B cell (primary cell): ENCODE data around the gene DCAF8L1. TPM values are rescaled to one million over a fixed set of nuclear protein-coding genes. Genes with fewer than 3 reads are reported as not detected.
"Not testable (repeated sequence)": the region's sequence is repeated elsewhere in the genome, so short reads cannot be mapped to it uniquely, and the experiment has no call there.

Source experiments
- ATAC-seq: fragments of 200-7000 bp; cut with Tn5 transposase; one replicate; pipeline ENCODE4 v1.10.0; 2021; ENCODE audit warnings: low read depth, mild to moderate bottlenecking, moderate number of reproducible peaks, moderate library complexity
- CTCF ChIA-PET: fragments of 350-600 bp; sonication (Branson Sonifier 250); formaldehyde crosslinking; loops from one replicate; lab custom pipeline; 2021; ENCODE audit warnings: antibody characterized with exemption, inconsistent platforms; lab: Charles Lee
- POLR2A ChIA-PET: fragments of 350-600 bp; sonication (Branson Sonifier 250); formaldehyde crosslinking; loops from one replicate; lab custom pipeline; 2021; ENCODE audit warnings: antibody characterized with exemption; lab: Charles Lee
- DNase-seq: peaks from one replicate; pipeline ENCODE4 v3.0.0; 2013
- H2AFZ ChIP-seq: 2 replicates; pipeline ENCODE4 v1.6.1; 2012; ENCODE audit warnings: mild to moderate bottlenecking, low read depth, low read length; ENCODE audit not compliant: insufficient read depth, poor library complexity, severe bottlenecking
- H3K27ac ChIP-seq, 2 donors: 1 replicate in 1 of 2; 2 replicates in 1 of 2; pipeline ENCODE4 v1.5.1; 2012 to 2013; ENCODE audit warnings: low read length in 2 of 2, mild to moderate bottlenecking in 2 of 2, moderate library complexity in 1 of 2
- H3K27me3 ChIP-seq, 4 experiments: fragments of 200-600 bp in 1 of 4; sonication (generic) in 1 of 4; replicated peaks in 1 of 4; 1 replicate in 2 of 4; 2 replicates in 2 of 4; pipeline versions ENCODE4 v1.6.1 to v1.7.0; 2013 to 2016; ENCODE audit warnings: low read length in 3 of 4, mild to moderate bottlenecking in 2 of 4, mixed read lengths in 1 of 4, moderate library complexity in 1 of 4; ENCODE audit not compliant: insufficient read depth in 4 of 4, control insufficient read depth in 3 of 4; ENCODE audit errors: control extremely low read depth in 1 of 4
- H3K36me3 ChIP-seq, 2 experiments: replicated peaks in 1 of 2; 1 replicate in 1 of 2; 2 replicates in 1 of 2; pipeline versions ENCODE4 v1.6.1 to v1.7.1; 2013; ENCODE audit warnings: low read length in 1 of 2; ENCODE audit not compliant: insufficient read depth in 2 of 2, control insufficient read depth in 1 of 2; ENCODE audit errors: control extremely low read depth in 1 of 2, extremely low read depth in 1 of 2
- H3K4me1 ChIP-seq, 2 donors: fragments of 200-600 bp in 1 of 2; sonication (generic) in 1 of 2; 1 replicate in 1 of 2; 2 replicates in 1 of 2; pipeline versions ENCODE4 v1.5.1 to v1.6.1; 2013 to 2017; ENCODE audit warnings: low read length in 2 of 2; ENCODE audit not compliant: control insufficient read depth in 2 of 2, insufficient read depth in 2 of 2
- H3K4me2 ChIP-seq: replicated peaks from 2 replicates; pipeline ENCODE3; 2012; ENCODE audit warnings: mild to moderate bottlenecking, low read depth, low read length; ENCODE audit not compliant: poor library complexity, severe bottlenecking
- H3K4me3 ChIP-seq, 5 experiments: fragments of 200-600 bp in 1 of 5; sonication (generic) in 1 of 5; 1 replicate in 3 of 5; 2 replicates in 2 of 5; pipeline versions ENCODE4 v1.5.1 to v1.7.0; 2011 to 2016; ENCODE audit warnings: low read length in 4 of 5, mild to moderate bottlenecking in 4 of 5, low read depth in 2 of 5, control low read depth in 1 of 5, moderate library complexity in 1 of 5; ENCODE audit not compliant: insufficient read depth in 1 of 5; ENCODE audit errors: control extremely low read depth in 1 of 5, extremely low read depth in 1 of 5
- H3K79me2 ChIP-seq: fragments of 200-600 bp; sonication (generic); one replicate; pipeline ENCODE4 v1.6.0; 2016; ENCODE audit warnings: low read length; ENCODE audit not compliant: control insufficient read depth, insufficient read depth
- H3K9ac ChIP-seq: fragments of 200-600 bp; sonication (generic); 2 replicates; pipeline ENCODE4 v1.6.1; 2017; ENCODE audit warnings: mild to moderate bottlenecking, low read length, moderate library complexity
- H3K9me3 ChIP-seq, 3 donors: one replicate each; pipeline versions ENCODE4 v1.6.1 to v1.7.1; 2013; ENCODE audit warnings: low read length in 2 of 3; ENCODE audit not compliant: control insufficient read depth in 2 of 3, insufficient read depth in 1 of 3; ENCODE audit errors: control extremely low read depth in 1 of 3
- H4K20me1 ChIP-seq: 2 replicates; pipeline ENCODE4 v1.6.0; 2012; ENCODE audit warnings: mild to moderate bottlenecking, low read length; ENCODE audit not compliant: insufficient read depth, control insufficient read depth, poor library complexity, severe bottlenecking
- H3K27ac Mint-ChIP-seq: one replicate; pipeline ENCODE4 v1.8.0; 2021; ENCODE audit warnings: mixed read lengths
- H3K27me3 Mint-ChIP-seq: one replicate; pipeline ENCODE4 v1.8.0; 2021; ENCODE audit warnings: mixed read lengths
- H3K4me1 Mint-ChIP-seq: one replicate; pipeline ENCODE4 v1.8.0; 2021; ENCODE audit warnings: mixed read lengths
- H3K4me3 Mint-ChIP-seq: one replicate; pipeline ENCODE4 v1.8.0; 2021; ENCODE audit warnings: mixed read lengths
- H3K9me3 Mint-ChIP-seq: one replicate; pipeline ENCODE4 v1.8.0; 2022; ENCODE audit warnings: mixed read lengths; ENCODE audit not compliant: insufficient read depth
- EZH2 ChIP-seq: IDR thresholded peaks from 2 replicates; pipeline ENCODE4 v1.6.1; 2012; ENCODE audit warnings: borderline replicate concordance, low read depth, mild to moderate bottlenecking, moderate library complexity, low read length; ENCODE audit not compliant: insufficient read depth, poor library complexity, severe bottlenecking
- WGBS: methylation state at CpG from one replicate; pipeline ENCODE4 v1.1.5; 2013; ENCODE audit warnings: missing lambda C conversion rate; ENCODE audit not compliant: insufficient coverage; 5-methylcytosine and 5-hydroxymethylcytosine counted together
- intact Hi-C: fragments of 100-400 bp; cut with micrococcal nuclease; formaldehyde crosslinking; loops from one replicate; pipeline ENCODE4 v1.10.0; 2022
- polyA plus RNA-seq: library from polyadenylated mRNA; depleted of rRNA; stranded (reverse); fragments of >200 nt; gene quantifications from 2 replicates; pipeline ENCODE4 v1.2.3, GENCODE V29; 2012
- total RNA-seq, 2 donors: library from RNA; stranded (reverse); fragments of 120-200 nt in 1 of 2; gene quantifications; 1 replicate in 1 of 2; 2 replicates in 1 of 2; pipeline versions ENCODE4 v1.2.3 to v1.2.4, GENCODE V29; 2013 to 2022
- TF ChIP-seq, protein P1 (sequence below): fragments of 200-600 bp; IDR thresholded peaks from one replicate; pipeline ENCODE4 v1.8.0; 2022; ENCODE audit warnings: antibody characterized with exemption, mild to moderate bottlenecking

The DCAF8L1 gene
- total and polyA plus RNA-seq, 2 donors (not counting 1 experiment from before 2014, with no cell fraction given) = not detected

DNA sequence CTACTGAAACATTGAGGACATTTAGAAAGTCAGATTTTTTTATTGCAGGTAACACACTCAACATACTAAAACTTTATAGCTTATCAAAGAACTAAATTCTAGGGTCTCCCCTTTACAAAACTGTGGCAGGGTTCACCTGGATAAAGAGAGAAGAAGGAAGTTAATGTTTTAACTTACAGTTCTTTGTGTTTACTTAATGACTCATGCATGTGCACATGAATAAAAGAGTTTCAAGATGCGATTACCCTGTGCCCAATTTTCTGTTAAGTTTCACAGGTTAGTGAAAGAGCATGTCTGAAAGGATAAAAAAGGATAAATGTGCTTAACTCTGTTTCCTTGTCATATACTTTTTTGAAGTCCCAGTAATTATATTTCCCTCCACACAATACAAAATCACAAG, 16.8 kb downstream of the DCAF8L1 start:
- H3K4me1 ChIP-seq = no peaks in the 10 kb centered on the region
- H3K9me3 ChIP-seq = peaks cover 0 to 3% (median 0%) of the 10 kb centered on the region in 3 donors
- no peaks in the 10 kb centered on the region for H4K20me1 ChIP-seq
- H3K79me2 ChIP-seq = no peaks in the 10 kb centered on the region
- no peak for DNase-seq
- POLR2A ChIA-PET = no interaction called here
- no peak overlapping the region for H3K4me3 ChIP-seq
- intact Hi-C loops = no loop called here
- H2AFZ ChIP-seq = no peak overlapping the region
- no peaks in the 10 kb centered on the region for H3K36me3 ChIP-seq
- ATAC-seq = no peak
- no peak overlapping the region for H3K27ac ChIP-seq
- H3K27me3 Mint-ChIP-seq = no peaks in the 10 kb centered on the region
- H3K27me3 ChIP-seq = no peaks in the 10 kb centered on the region
- no CpG with 5 or more reads among the region's 1 CpG for WGBS
- no peak overlapping the region for H3K27ac Mint-ChIP-seq
- no peak overlapping the region for H3K4me3 Mint-ChIP-seq
- TF ChIP-seq EZH2 = no peak
- TF ChIP-seq, protein P1, sequence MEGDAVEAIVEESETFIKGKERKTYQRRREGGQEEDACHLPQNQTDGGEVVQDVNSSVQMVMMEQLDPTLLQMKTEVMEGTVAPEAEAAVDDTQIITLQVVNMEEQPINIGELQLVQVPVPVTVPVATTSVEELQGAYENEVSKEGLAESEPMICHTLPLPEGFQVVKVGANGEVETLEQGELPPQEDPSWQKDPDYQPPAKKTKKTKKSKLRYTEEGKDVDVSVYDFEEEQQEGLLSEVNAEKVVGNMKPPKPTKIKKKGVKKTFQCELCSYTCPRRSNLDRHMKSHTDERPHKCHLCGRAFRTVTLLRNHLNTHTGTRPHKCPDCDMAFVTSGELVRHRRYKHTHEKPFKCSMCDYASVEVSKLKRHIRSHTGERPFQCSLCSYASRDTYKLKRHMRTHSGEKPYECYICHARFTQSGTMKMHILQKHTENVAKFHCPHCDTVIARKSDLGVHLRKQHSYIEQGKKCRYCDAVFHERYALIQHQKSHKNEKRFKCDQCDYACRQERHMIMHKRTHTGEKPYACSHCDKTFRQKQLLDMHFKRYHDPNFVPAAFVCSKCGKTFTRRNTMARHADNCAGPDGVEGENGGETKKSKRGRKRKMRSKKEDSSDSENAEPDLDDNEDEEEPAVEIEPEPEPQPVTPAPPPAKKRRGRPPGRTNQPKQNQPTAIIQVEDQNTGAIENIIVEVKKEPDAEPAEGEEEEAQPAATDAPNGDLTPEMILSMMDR = no peak
- CTCF ChIA-PET = no interaction called here
- no peak overlapping the region for H3K9ac ChIP-seq
- peaks cover 2% of the 10 kb centered on the region for H3K9me3 Mint-ChIP-seq
- H3K4me2 ChIP-seq = no peak overlapping the region
- no peaks in the 10 kb centered on the region for H3K4me1 Mint-ChIP-seq

DNA sequence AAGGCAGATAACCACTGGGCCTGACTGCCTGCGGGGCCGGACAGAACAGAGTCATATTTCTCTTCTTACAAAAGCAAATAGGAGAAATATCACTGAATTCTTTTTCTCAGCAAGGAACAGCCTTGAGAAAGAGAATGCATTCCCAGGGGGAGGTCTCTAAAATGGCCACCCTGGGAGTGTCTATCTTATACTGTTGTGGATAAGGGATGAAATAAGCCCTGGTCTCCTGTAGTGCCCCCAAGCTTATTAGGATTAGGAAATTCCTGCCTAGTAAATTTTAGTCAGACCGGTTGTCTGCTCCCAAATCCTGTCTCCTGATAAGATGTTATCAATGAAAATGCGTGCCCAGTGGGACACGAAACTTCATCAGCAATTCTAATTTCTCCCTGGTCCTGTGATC, 20.8 kb downstream of the DCAF8L1 start:
- H3K9me3 ChIP-seq, DNase-seq, H3K4me3 Mint-ChIP-seq, H3K36me3 ChIP-seq, H3K4me1 ChIP-seq, H3K4me3 ChIP-seq, H3K9me3 Mint-ChIP-seq, ATAC-seq, CTCF ChIA-PET, H3K4me2 ChIP-seq, H3K27me3 ChIP-seq, H2AFZ ChIP-seq, H3K4me1 Mint-ChIP-seq, intact Hi-C loops, H3K9ac ChIP-seq, H3K27ac ChIP-seq, H3K79me2 ChIP-seq, H4K20me1 ChIP-seq, POLR2A ChIA-PET, H3K27ac Mint-ChIP-seq, H3K27me3 Mint-ChIP-seq: not testable (repeated sequence)
- WGBS = 100% methylated on average over 3 of the region's 5 CpGs
